IMR-90 (cell line): Measurements from ENCODE around the gene UFC1. TPM values are rescaled to one million over a fixed set of nuclear protein-coding genes. Genes with fewer than 3 reads are reported as not detected.

Experiments used
- ATAC-seq: fragments of 200-7000 bp; cut with Tn5 transposase; 2 replicates; pipeline ENCODE4 v1.9.1; 2020; ENCODE audit warnings: low read depth, mild to moderate bottlenecking, moderate library complexity
- BruUV-seq: library from RNA; stranded (reverse); fragments of 400-500 nt; replicated peaks from 2 replicates; lab custom pipeline; 2021; lab: Mats Ljungman, UMichigan
- CTCF ChIA-PET: fragments of 300-600 bp; formaldehyde crosslinking; extraction: SDS; loops from one replicate; lab custom pipeline; 2021; ENCODE audit warnings: antibody characterized with exemption; lab: Yijun Ruan, JAX
- POLR2A ChIA-PET: fragments of 300-600 bp; sonication (Branson Sonifier 250); formaldehyde crosslinking; loops from one replicate; lab custom pipeline; 2022; ENCODE audit warnings: antibody characterized with exemption; ENCODE audit not compliant: unreplicated experiment; lab: Charles Lee
- DNase-seq: peaks from one replicate; pipeline ENCODE4 v3.0.0; 2013
- H2AFZ ChIP-seq: replicated peaks from 2 replicates; pipeline ENCODE3; 2013; ENCODE audit warnings: low read length, mild to moderate bottlenecking; ENCODE audit not compliant: poor library complexity
- H2AK5ac ChIP-seq: 2 replicates; pipeline ENCODE4 v1.6.1; 2013; ENCODE audit warnings: low read depth, low read length, inconsistent platforms
- H2AK9ac ChIP-seq: replicated peaks from 2 replicates; pipeline ENCODE3; 2013; ENCODE audit warnings: mild to moderate bottlenecking, low read depth, low read length, moderate library complexity; ENCODE audit not compliant: poor library complexity
- H2BK120ac ChIP-seq: 2 replicates; pipeline ENCODE4 v1.6.1; 2013; ENCODE audit warnings: low read depth, low read length, inconsistent platforms
- H2BK15ac ChIP-seq: 3 replicates; pipeline ENCODE4 v1.6.1; 2013; ENCODE audit warnings: low read depth, low read length, inconsistent platforms
- H2BK20ac ChIP-seq: 2 replicates; pipeline ENCODE4 v1.6.1; 2013; ENCODE audit warnings: low read depth, mild to moderate bottlenecking, inconsistent platforms, low read length, moderate library complexity
- H2BK5ac ChIP-seq: 2 replicates; pipeline ENCODE4 v1.6.1; 2013; ENCODE audit warnings: mild to moderate bottlenecking, low read depth, low read length, inconsistent platforms; ENCODE audit not compliant: poor library complexity, severe bottlenecking
- H3K14ac ChIP-seq: replicated peaks from 2 replicates; pipeline ENCODE4 v1.6.1; 2013; ENCODE audit warnings: low read depth, low read length, inconsistent platforms
- H3K18ac ChIP-seq: 2 replicates; pipeline ENCODE4 v1.6.1; 2013; ENCODE audit warnings: low read depth, low read length, control low read depth
- H3K23ac ChIP-seq: 2 replicates; pipeline ENCODE4 v1.6.1; 2013; ENCODE audit warnings: low read depth, low read length, inconsistent platforms
- H3K27ac ChIP-seq: 2 replicates; pipeline ENCODE4 v1.5.1; 2013; ENCODE audit warnings: mild to moderate bottlenecking, control low read depth, low read length; ENCODE audit not compliant: insufficient read depth
- H3K27me3 ChIP-seq: 2 replicates; pipeline ENCODE4 v1.6.1; 2013; ENCODE audit warnings: low read length; ENCODE audit not compliant: control insufficient read depth, insufficient read depth
- H3K36me3 ChIP-seq: 2 replicates; pipeline ENCODE4 v1.6.1; 2013; ENCODE audit warnings: low read length, mixed read lengths; ENCODE audit not compliant: control insufficient read depth, insufficient read depth
- H3K4ac ChIP-seq: 2 replicates; pipeline ENCODE4 v1.6.1; 2013; ENCODE audit warnings: low read depth, low read length, inconsistent platforms
- H3K4me1 ChIP-seq: 2 replicates; pipeline ENCODE4 v1.6.1; 2013; ENCODE audit warnings: low read length, mixed read lengths; ENCODE audit not compliant: control insufficient read depth, insufficient read depth
- H3K4me2 ChIP-seq: 2 replicates; pipeline ENCODE4 v1.6.1; 2013; ENCODE audit warnings: low read depth, mild to moderate bottlenecking, control low read depth, low read length, moderate library complexity
- H3K4me3 ChIP-seq: 2 replicates; pipeline ENCODE4 v1.5.1; 2013; ENCODE audit warnings: low read depth, mild to moderate bottlenecking, control low read depth, low read length, moderate library complexity; ENCODE audit not compliant: insufficient read depth
- H3K56ac ChIP-seq: 2 replicates; pipeline ENCODE4 v1.6.1; 2013; ENCODE audit warnings: low read length, inconsistent platforms; ENCODE audit not compliant: insufficient read depth; ENCODE audit errors: extremely low read depth
- H3K79me1 ChIP-seq, 2 experiments: 2 replicates each; pipeline ENCODE4 v1.6.1; 2013; ENCODE audit warnings: low read length in 2 of 2, inconsistent platforms in 1 of 2, low read depth in 1 of 2
- H3K9ac ChIP-seq: 2 replicates; pipeline ENCODE4 v1.6.1; 2013; ENCODE audit warnings: low read depth, low read length, control low read depth
- H3K9me1 ChIP-seq: 2 replicates; pipeline ENCODE4 v1.6.1; 2013; ENCODE audit warnings: low read length, inconsistent platforms; ENCODE audit not compliant: insufficient read depth
- H3K9me3 ChIP-seq: 2 replicates; pipeline ENCODE4 v1.6.1; 2013; ENCODE audit warnings: low read length; ENCODE audit not compliant: control insufficient read depth, insufficient read depth
- H4K20me1 ChIP-seq: 2 replicates; pipeline ENCODE4 v1.6.1; 2013; ENCODE audit warnings: low read length, inconsistent platforms; ENCODE audit not compliant: insufficient read depth
- H4K5ac ChIP-seq: 2 replicates; pipeline ENCODE4 v1.6.1; 2013; ENCODE audit warnings: mild to moderate bottlenecking, low read depth, low read length, control low read depth
- H4K8ac ChIP-seq, 2 experiments: 2 replicates each; pipeline ENCODE4 v1.6.1; 2013; ENCODE audit warnings: low read depth in 2 of 2, low read length in 2 of 2, control low read depth in 1 of 2, inconsistent platforms in 1 of 2
- H4K91ac ChIP-seq: 2 replicates; pipeline ENCODE4 v1.6.1; 2013; ENCODE audit warnings: low read depth, low read length, inconsistent platforms; ENCODE audit not compliant: insufficient read depth
- BHLHE40 ChIP-seq: fragments of 150-350 bp; IDR thresholded peaks from 2 replicates; pipeline ENCODE4 v1.6.1; 2016; ENCODE audit warnings: mild to moderate bottlenecking, low read depth, low read length
- CEBPB ChIP-seq: IDR thresholded peaks from 2 replicates; pipeline ENCODE4 v1.6.1; 2012; ENCODE audit warnings: low read depth, low read length, improper control_type of control experiment
- CHD1 ChIP-seq: IDR thresholded peaks from 2 replicates; pipeline ENCODE4 v1.6.1; 2012; ENCODE audit warnings: low read depth, low read length, improper control_type of control experiment
- MXI1 ChIP-seq: IDR thresholded peaks from 2 replicates; pipeline ENCODE4 v1.6.1; 2012; ENCODE audit warnings: low read depth, mild to moderate bottlenecking, low read length, moderate library complexity, borderline replicate concordance
- WGBS, 2 experiments: methylation state at CpG; one replicate each; pipeline versions ENCODE4 v1.1.5 to v1.1.7; 2013; ENCODE audit warnings: missing lambda C conversion rate in 2 of 2; ENCODE audit not compliant: insufficient read length in 1 of 2; ENCODE audit errors: extremely low coverage in 2 of 2; 5-methylcytosine and 5-hydroxymethylcytosine counted together
- dilution Hi-C: fragments of 300-500 bp; cut with HindIII; formaldehyde crosslinking; loops from one replicate; pipeline ENCODE4 v1.14.3; 2018; ENCODE audit warnings: low sequenced_read_pairs; ENCODE audit not compliant: unreplicated experiment
- in situ Hi-C: fragments of 300-500 bp; cut with MboI; formaldehyde crosslinking; loops from 3 replicates; pipeline ENCODE4 v1.14.3; 2019; ENCODE audit warnings: low sequenced_read_pairs, inconsistent platforms, mixed read lengths
- intact Hi-C: fragments of 100-400 bp; cut with micrococcal nuclease; formaldehyde crosslinking; loops from 2 replicates; pipeline ENCODE4 v1.10.0; 2022
- polyA plus RNA-seq, 3 experiments: library from polyadenylated mRNA; depleted of rRNA; stranded (reverse); fragments of >200 nt; gene quantifications; 2 replicates each; pipeline ENCODE4 v1.2.3, GENCODE V29; 2012; ENCODE audit warnings: low replicate concordance in 1 of 3
- total RNA-seq: library from RNA; depleted of rRNA; stranded (reverse); fragments of >200 nt; gene quantifications from 2 replicates; pipeline ENCODE4 v1.2.3, GENCODE V29; 2012
- TF ChIP-seq, protein P1 (sequence below): fragments of 150-350 bp; IDR thresholded peaks from 2 replicates; pipeline ENCODE4 v1.6.1; 2016; ENCODE audit warnings: low read depth, mild to moderate bottlenecking, low read length, moderate library complexity, borderline replicate concordance
- TF ChIP-seq, protein P2 (sequence below): fragments of 150-350 bp; IDR thresholded peaks from 2 replicates; pipeline ENCODE4 v1.6.1; 2017; ENCODE audit warnings: mild to moderate bottlenecking, antibody characterized with exemption, low read length, low read depth

UFC1 gene
- total and polyA plus RNA-seq, 2 of the 4 experiments (the other 2 are of a cell fraction), result 134 to 140 TPM

DNA sequence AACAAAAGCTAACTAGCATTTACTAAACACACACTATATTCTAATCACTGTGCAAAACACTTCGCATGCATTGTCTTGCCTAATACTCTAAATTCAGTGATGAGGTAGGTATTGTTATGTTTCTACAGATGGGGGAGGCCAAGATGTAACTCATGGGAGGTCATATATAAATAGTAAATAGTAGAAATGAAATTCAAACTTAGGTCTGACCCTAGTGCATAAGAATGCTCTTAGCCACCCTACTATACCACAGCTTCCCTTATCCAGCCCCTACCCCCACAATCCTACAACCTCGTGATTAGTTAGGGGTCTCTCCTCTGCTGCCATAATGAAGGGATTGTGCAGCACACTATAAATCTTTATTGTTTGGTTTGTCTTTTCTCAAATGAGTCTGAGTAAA is 39.2 kb upstream of the UFC1 start:
- no peak overlapping the region for H4K91ac ChIP-seq
- no peak overlapping the region for H2AK9ac ChIP-seq
- peak overlapping the region; percentile 32 for H2BK120ac ChIP-seq
- POLR2A ChIA-PET, result no interaction called here
- dilution Hi-C loops (no loop called here), intact Hi-C loops (no loop called here), in situ Hi-C loops (no loop called here)
- H3K9ac ChIP-seq, result no peak overlapping the region
- no peak overlapping the region for H3K27ac ChIP-seq
- no peak overlapping the region for H3K14ac ChIP-seq
- peaks cover 7% of the 10 kb centered on the region for H3K36me3 ChIP-seq
- WGBS, 2 experiments, result no CpG with 5 or more reads among the region's 2 CpGs
- peaks cover 23 to 83% of the 10 kb centered on the region in 2 experiments for H3K79me1 ChIP-seq
- TF ChIP-seq, protein P1, sequence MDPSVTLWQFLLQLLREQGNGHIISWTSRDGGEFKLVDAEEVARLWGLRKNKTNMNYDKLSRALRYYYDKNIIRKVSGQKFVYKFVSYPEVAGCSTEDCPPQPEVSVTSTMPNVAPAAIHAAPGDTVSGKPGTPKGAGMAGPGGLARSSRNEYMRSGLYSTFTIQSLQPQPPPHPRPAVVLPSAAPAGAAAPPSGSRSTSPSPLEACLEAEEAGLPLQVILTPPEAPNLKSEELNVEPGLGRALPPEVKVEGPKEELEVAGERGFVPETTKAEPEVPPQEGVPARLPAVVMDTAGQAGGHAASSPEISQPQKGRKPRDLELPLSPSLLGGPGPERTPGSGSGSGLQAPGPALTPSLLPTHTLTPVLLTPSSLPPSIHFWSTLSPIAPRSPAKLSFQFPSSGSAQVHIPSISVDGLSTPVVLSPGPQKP, result no peak
- TF ChIP-seq MXI1 (no peak), CEBPB (peak; percentile 55; the same call in 1 of the 2 replicates), CHD1 (no peak), BHLHE40 (no peak)
- TF ChIP-seq, protein P2, sequence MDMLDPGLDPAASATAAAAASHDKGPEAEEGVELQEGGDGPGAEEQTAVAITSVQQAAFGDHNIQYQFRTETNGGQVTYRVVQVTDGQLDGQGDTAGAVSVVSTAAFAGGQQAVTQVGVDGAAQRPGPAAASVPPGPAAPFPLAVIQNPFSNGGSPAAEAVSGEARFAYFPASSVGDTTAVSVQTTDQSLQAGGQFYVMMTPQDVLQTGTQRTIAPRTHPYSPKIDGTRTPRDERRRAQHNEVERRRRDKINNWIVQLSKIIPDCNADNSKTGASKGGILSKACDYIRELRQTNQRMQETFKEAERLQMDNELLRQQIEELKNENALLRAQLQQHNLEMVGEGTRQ, result no peak
- H4K8ac ChIP-seq, result peak overlapping the region in 1 of 2 experiments; percentile 36; a peak in 1 of 4 replicates
- no peak overlapping the region for H4K5ac ChIP-seq
- no peak for ATAC-seq
- H2BK20ac ChIP-seq, result no peak overlapping the region
- no peaks in the 10 kb centered on the region for H3K27me3 ChIP-seq
- H2BK15ac ChIP-seq, result no peak overlapping the region
- peaks cover 47% of the 10 kb centered on the region for H4K20me1 ChIP-seq
- H3K18ac ChIP-seq, result no peak overlapping the region
- peak overlapping the region; percentile 66 for H2BK5ac ChIP-seq
- peaks cover 12% of the 10 kb centered on the region for H3K4me1 ChIP-seq
- H3K4me2 ChIP-seq, result peak overlapping the region; percentile 52; the same call in 1 of the 2 replicates
- H3K23ac ChIP-seq, result no peak overlapping the region
- H3K56ac ChIP-seq, result no peak overlapping the region
- CTCF ChIA-PET, result interaction anchor here (0.6 kb wide), 1 partner anchor 124 kb away, joined by 3 read pairs; no protein-coding TSS in a partner anchor
- H3K4ac ChIP-seq, result 0 out of 2 replicates have a peak overlapping the region, but pooled peaks have one; percentile 39
- H3K4me3 ChIP-seq, result no peak overlapping the region
- no TSS peak for BruUV-seq
- peaks cover 27% of the 10 kb centered on the region for H3K9me1 ChIP-seq
- no peak overlapping the region for H2AFZ ChIP-seq
- H3K9me3 ChIP-seq, result no peaks in the 10 kb centered on the region
- peak; percentile 60 for DNase-seq
- H2AK5ac ChIP-seq, result no peak overlapping the region
